HepG2 (cell line): ENCODE measurements around the gene LAG3.

ENCODE experiments used
- CCAR2 ChIP-seq: fragments of 200-400 bp; formaldehyde crosslinking; optimal IDR thresholded peaks from 2 replicates; pipeline ENCODE3; 2018; ENCODE audit warnings: low read depth, mild to moderate bottlenecking, low read length, moderate library complexity
- CHCHD3 ChIP-seq: sonication (generic); formaldehyde crosslinking; IDR thresholded peaks from 2 replicates; pipeline ENCODE4 v1.8.0; 2022; ENCODE audit warnings: mild to moderate bottlenecking, missing genetic modification reagents, moderate library complexity
- RAD21 ChIP-seq: fragments of 450-650 bp; formaldehyde crosslinking; IDR thresholded peaks from 2 replicates; pipeline ENCODE4 v1.5.0; 2020; ENCODE audit warnings: mild to moderate bottlenecking
- TF ChIP-seq, protein P1 (sequence below): sonication (generic); formaldehyde crosslinking; IDR thresholded peaks from 2 replicates; pipeline ENCODE4 v1.5.0; 2020; ENCODE audit warnings: mild to moderate bottlenecking, missing genetic modification reagents
- TF ChIP-seq, protein P2 (sequence below): sonication (generic); formaldehyde crosslinking; IDR thresholded peaks from 2 replicates; pipeline ENCODE4 v1.4.0; 2020; ENCODE audit warnings: mild to moderate bottlenecking, low read depth, missing genetic modification reagents

DNA sequence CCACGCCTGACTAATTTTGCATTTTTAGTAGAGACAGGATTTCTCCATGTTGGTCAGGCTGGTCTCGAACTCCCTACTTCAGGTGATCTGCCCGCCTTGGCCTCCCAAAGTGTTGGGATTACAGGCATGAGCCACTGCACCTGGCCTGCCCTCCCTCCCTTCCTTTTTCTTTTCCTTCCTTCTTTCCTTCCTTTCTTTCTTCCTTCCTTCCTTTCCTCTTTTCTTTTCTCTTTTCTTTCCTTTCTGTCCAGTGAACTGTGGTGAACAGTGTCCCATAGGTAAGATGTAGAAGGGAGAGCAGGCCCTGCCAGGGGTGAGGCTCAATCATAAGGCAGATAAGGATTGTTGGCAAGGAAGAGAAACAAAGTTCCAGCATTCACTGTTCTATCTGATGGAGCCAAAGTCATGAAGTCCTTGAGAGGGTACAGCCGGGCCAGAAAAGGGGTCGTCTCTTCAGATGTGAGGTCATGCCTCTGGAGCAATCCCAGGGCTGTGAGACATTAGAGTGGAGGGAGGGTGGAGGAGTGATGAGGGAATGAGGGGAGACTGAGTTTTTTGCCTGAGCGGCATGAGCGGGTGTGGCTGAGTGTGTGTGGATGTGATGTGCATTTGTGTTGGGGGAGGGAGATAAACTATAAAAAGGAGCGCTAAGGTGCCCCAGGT, 15.2 kb upstream of the LAG3 start:
- TF ChIP-seq CCAR2 (no peak), CHCHD3 (CRISPR knock-in tag) (no peak), RAD21 (CRISPR knock-in tag) (no peak)
- TF ChIP-seq, protein P1, sequence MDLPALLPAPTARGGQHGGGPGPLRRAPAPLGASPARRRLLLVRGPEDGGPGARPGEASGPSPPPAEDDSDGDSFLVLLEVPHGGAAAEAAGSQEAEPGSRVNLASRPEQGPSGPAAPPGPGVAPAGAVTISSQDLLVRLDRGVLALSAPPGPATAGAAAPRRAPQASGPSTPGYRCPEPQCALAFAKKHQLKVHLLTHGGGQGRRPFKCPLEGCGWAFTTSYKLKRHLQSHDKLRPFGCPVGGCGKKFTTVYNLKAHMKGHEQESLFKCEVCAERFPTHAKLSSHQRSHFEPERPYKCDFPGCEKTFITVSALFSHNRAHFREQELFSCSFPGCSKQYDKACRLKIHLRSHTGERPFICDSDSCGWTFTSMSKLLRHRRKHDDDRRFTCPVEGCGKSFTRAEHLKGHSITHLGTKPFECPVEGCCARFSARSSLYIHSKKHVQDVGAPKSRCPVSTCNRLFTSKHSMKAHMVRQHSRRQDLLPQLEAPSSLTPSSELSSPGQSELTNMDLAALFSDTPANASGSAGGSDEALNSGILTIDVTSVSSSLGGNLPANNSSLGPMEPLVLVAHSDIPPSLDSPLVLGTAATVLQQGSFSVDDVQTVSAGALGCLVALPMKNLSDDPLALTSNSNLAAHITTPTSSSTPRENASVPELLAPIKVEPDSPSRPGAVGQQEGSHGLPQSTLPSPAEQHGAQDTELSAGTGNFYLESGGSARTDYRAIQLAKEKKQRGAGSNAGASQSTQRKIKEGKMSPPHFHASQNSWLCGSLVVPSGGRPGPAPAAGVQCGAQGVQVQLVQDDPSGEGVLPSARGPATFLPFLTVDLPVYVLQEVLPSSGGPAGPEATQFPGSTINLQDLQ (CRISPR knock-in tag) = no peak
- TF ChIP-seq, protein P2, sequence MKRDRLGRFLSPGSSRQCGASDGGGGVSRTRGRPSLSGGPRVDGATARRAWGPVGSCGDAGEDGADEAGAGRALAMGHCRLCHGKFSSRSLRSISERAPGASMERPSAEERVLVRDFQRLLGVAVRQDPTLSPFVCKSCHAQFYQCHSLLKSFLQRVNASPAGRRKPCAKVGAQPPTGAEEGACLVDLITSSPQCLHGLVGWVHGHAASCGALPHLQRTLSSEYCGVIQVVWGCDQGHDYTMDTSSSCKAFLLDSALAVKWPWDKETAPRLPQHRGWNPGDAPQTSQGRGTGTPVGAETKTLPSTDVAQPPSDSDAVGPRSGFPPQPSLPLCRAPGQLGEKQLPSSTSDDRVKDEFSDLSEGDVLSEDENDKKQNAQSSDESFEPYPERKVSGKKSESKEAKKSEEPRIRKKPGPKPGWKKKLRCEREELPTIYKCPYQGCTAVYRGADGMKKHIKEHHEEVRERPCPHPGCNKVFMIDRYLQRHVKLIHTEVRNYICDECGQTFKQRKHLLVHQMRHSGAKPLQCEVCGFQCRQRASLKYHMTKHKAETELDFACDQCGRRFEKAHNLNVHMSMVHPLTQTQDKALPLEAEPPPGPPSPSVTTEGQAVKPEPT (CRISPR knock-in tag) = no peak
